Hepatocyte (in vitro differentiated cells): ENCODE results near the gene CYP27C1. TPM values are rescaled to one million over a fixed set of nuclear protein-coding genes. Genes with fewer than 3 reads are reported as not detected.
A peak's percentile ranks its signal among the peaks of the same experiment; 100 is the strongest.

ENCODE experiments used
- DNase-seq: peaks from one replicate; pipeline ENCODE4 v3.0.0-alpha.2; 2016; ENCODE audit warnings: low spot score
- H2AFZ ChIP-seq: fragments of 200-600 bp; sonication (generic); 2 replicates; pipeline ENCODE4 v1.6.0; 2016; ENCODE audit warnings: antibody characterized with exemption, mild to moderate bottlenecking
- H3K27ac ChIP-seq: fragments of 200-600 bp; sonication (generic); 2 replicates; pipeline ENCODE4 v1.5.1; 2016; ENCODE audit warnings: mild to moderate bottlenecking
- H3K27me3 ChIP-seq: fragments of 200-600 bp; sonication (generic); 2 replicates; pipeline ENCODE4 v1.6.1; 2016
- H3K36me3 ChIP-seq: fragments of 200-600 bp; sonication (generic); replicated peaks from 2 replicates; pipeline ENCODE4 v1.5.1; 2016; ENCODE audit warnings: low read depth; ENCODE audit not compliant: insufficient read depth
- H3K4me1 ChIP-seq: fragments of 200-600 bp; sonication (generic); 2 replicates; pipeline ENCODE4 v1.5.1; 2016; ENCODE audit warnings: mild to moderate bottlenecking, moderate library complexity; ENCODE audit not compliant: insufficient read depth
- H3K4me2 ChIP-seq: fragments of 200-600 bp; sonication (generic); 2 replicates; pipeline ENCODE4 v1.6.0; 2016
- H3K4me3 ChIP-seq: fragments of 200-600 bp; sonication (generic); 2 replicates; pipeline ENCODE4 v1.5.1; 2016; ENCODE audit warnings: mild to moderate bottlenecking
- H3K79me2 ChIP-seq: fragments of 200-600 bp; sonication (generic); 2 replicates; pipeline ENCODE4 v1.6.0; 2017; ENCODE audit warnings: mild to moderate bottlenecking
- H3K9me2 ChIP-seq: fragments of 200-600 bp; sonication (generic); replicated peaks from 2 replicates; pipeline ENCODE4 v1.6.0; 2017; ENCODE audit warnings: mild to moderate bottlenecking; ENCODE audit not compliant: insufficient read depth
- H3K9me3 ChIP-seq: fragments of 200-600 bp; sonication (generic); 2 replicates; pipeline ENCODE4 v1.5.1; 2016; ENCODE audit warnings: low read depth, mild to moderate bottlenecking
- H4K20me1 ChIP-seq: fragments of 200-600 bp; sonication (generic); 2 replicates; pipeline ENCODE4 v1.6.0; 2016; ENCODE audit warnings: mild to moderate bottlenecking; ENCODE audit not compliant: insufficient read depth, poor library complexity, severe bottlenecking
- CTCF ChIP-seq: fragments of 200-600 bp; sonication (generic); IDR thresholded peaks from 2 replicates; pipeline ENCODE4 v1.5.1; 2016; ENCODE audit warnings: antibody characterized with exemption, mild to moderate bottlenecking; ENCODE audit not compliant: poor library complexity
- EZH2 ChIP-seq: fragments of 200-600 bp; sonication (generic); IDR thresholded peaks from 2 replicates; pipeline ENCODE4 v1.6.1; 2016; ENCODE audit warnings: antibody characterized with exemption, mild to moderate bottlenecking, borderline replicate concordance
- EZH2phosphoT487 ChIP-seq: fragments of 200-600 bp; sonication (generic); IDR thresholded peaks from one replicate; pipeline ENCODE4 v1.6.1; 2018; ENCODE audit warnings: antibody characterized with exemption, mild to moderate bottlenecking, low read depth, moderate library complexity; ENCODE audit not compliant: unreplicated experiment, severe bottlenecking
- WGBS: methylation state at CpG from one replicate; pipeline ENCODE4 v1.1.6; 2016; ENCODE audit warnings: low lambda C conversion rate; ENCODE audit errors: missing lambda C conversion rate; 5-methylcytosine and 5-hydroxymethylcytosine counted together
- polyA plus RNA-seq: library from polyadenylated mRNA; unstranded; fragments of >200 nt; fragmentation: Nextera tagmentation; extraction: Ambion mirVana; gene quantifications from 2 replicates; pipeline ENCODE4 v1.2.1, GENCODE V29; 2016
- small RNA-seq: library from RNA; depleted of rRNA; stranded (forward); fragments of <200 nt; gene quantifications from one replicate; pipeline ENCODE3, GENCODE V24; 2014
- total RNA-seq: library from RNA; depleted of rRNA; stranded (reverse); fragments of >200 nt; gene quantifications from 2 replicates; pipeline ENCODE4 v1.2.3, GENCODE V29; 2014

Gene CYP27C1
- total and polyA plus RNA-seq, 2 experiments from 2014 or later: 1.2 to 1.4 TPM

DNA sequence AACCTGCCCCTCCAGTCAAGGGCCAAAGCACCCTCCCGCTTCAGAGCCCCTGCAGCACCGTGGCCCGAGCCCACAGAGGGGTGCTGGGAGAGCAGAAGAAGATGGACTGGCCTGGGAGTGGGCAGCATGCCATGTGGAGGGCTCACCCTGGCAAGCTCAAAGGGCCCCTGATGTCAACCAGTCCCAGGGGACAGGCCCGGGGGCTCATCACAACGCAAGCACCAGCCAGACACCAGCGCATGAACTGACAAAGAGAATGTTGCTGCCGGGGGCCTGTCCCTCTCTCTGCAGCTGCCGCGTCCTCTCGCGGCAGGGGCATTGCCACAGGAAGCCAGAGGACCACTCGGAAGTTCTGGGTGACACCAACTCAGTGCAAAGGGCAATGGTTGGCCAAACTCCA, 82.9 kb downstream of the CYP27C1 start:
- Histone ChIP-seq H3K9me2 (no peaks in the 10 kb centered on the region), H4K20me1 (no peaks in the 10 kb centered on the region), H3K36me3 (no peaks in the 10 kb centered on the region), H3K4me1 (peaks cover 11% of the 10 kb centered on the region), H3K27ac (no peak overlapping the region), H3K4me2 (no peak overlapping the region), H3K27me3 (no peaks in the 10 kb centered on the region), H2AFZ (no peak overlapping the region), H3K9me3 (no peaks in the 10 kb centered on the region), H3K79me2 (no peaks in the 10 kb centered on the region), H3K4me3 (no peak overlapping the region)
- no peak for DNase-seq
- no peak for TF ChIP-seq EZH2
- 93% methylated on average over 12 of the region's 12 CpGs for WGBS

- Histone ChIP-seq H3K79me2 (no peaks in the 10 kb centered on the region), H3K4me2 (no peak overlapping the region), H3K9me3 (no peaks in the 10 kb centered on the region), H3K27me3 (no peaks in the 10 kb centered on the region), H2AFZ (no peak overlapping the region), H3K9me2 (no peaks in the 10 kb centered on the region), H4K20me1 (no peaks in the 10 kb centered on the region), H3K36me3 (no peaks in the 10 kb centered on the region), H3K4me3 (no peak overlapping the region), H3K4me1 (peaks cover 11% of the 10 kb centered on the region), H3K27ac (no peak overlapping the region)
- WGBS: 66% methylated on average over 14 of the region's 15 CpGs
- DNase-seq: no peak
- no peak for TF ChIP-seq CTCF
- TF ChIP-seq EZH2: no peak
- no peak for TF ChIP-seq EZH2phosphoT487
These were observed 85.0 kb downstream of the CYP27C1 start for GRCh38 chr2:127134833-127135830.

GRCh38 chr2:127134235-127134634, 85.9 kb downstream of the CYP27C1 start:
- H3K9me3 ChIP-seq: no peaks in the 10 kb centered on the region
- peaks cover 11% of the 10 kb centered on the region for H3K4me1 ChIP-seq
- H2AFZ ChIP-seq: no peak overlapping the region
- DNase-seq: no peak
- H3K4me3 ChIP-seq: no peak overlapping the region
- no peaks in the 10 kb centered on the region for H3K36me3 ChIP-seq
- TF ChIP-seq CTCF (no peak), EZH2phosphoT487 (no peak), EZH2 (no peak)
- 52% methylated on average over 4 of the region's 4 CpGs for WGBS
- no peaks in the 10 kb centered on the region for H3K9me2 ChIP-seq
- H4K20me1 ChIP-seq: no peaks in the 10 kb centered on the region
- H3K27me3 ChIP-seq: no peaks in the 10 kb centered on the region
- H3K79me2 ChIP-seq: no peaks in the 10 kb centered on the region
- no peak overlapping the region for H3K4me2 ChIP-seq
- H3K27ac ChIP-seq: peak overlapping the region; percentile 16

Small RNAs within 50 kb of the gene (small RNA-seq; reads per million reads assigned to genes)
- not detected for gene NIFKP9

Other genes starting within 250 kb of the CYP27C1 start
- gene BIN1, start 113.1 kb downstream of the CYP27C1 start, total RNA-seq: 107 and 109 TPM in 2 replicates
- gene BIN1, start 113.1 kb downstream of the CYP27C1 start, polyA plus RNA-seq: 113 and 122 TPM in 2 replicates
- 40.7 and 41.7 TPM in 2 replicates for gene ERCC3, start 73.8 kb upstream of the CYP27C1 start, total RNA-seq
- 36.3 and 43.5 TPM in 2 replicates for gene ERCC3, start 73.8 kb upstream of the CYP27C1 start, polyA plus RNA-seq
- gene MAP3K2, start 167.7 kb upstream of the CYP27C1 start, total RNA-seq: 42.9 and 52.5 TPM in 2 replicates
- gene MAP3K2, start 167.7 kb upstream of the CYP27C1 start, polyA plus RNA-seq: 28.5 and 35.7 TPM in 2 replicates
- 42.6 and 62.3 TPM in 2 replicates for gene PROC, start 198.1 kb upstream of the CYP27C1 start, total RNA-seq
- gene PROC, start 198.1 kb upstream of the CYP27C1 start, polyA plus RNA-seq: 48.9 and 70.2 TPM in 2 replicates